Liver (tissue), 9 donors: Measurements from ENCODE around the gene PTPRN2. TPM values are rescaled to one million over a fixed set of nuclear protein-coding genes. Genes with fewer than 3 reads are reported as not detected.
"Not testable (repeated sequence)": the region's sequence is repeated elsewhere in the genome, so short reads cannot be mapped to it uniquely, and the experiment has no call there.

Experiments
- DNase-seq: peaks from one replicate; pipeline ENCODE4 v3.0.0-alpha.2; 2017; ENCODE audit warnings: low spot score
- H3K27ac ChIP-seq, 2 donors: one replicate each; pipeline ENCODE4 v1.7.0; 2013; ENCODE audit warnings: inconsistent platforms in 2 of 2, low read length in 2 of 2, control low read depth in 1 of 2, low read depth in 1 of 2, mild to moderate bottlenecking in 1 of 2
- H3K27me3 ChIP-seq, 4 donors: one replicate each; pipeline versions ENCODE4 v1.6.1 to v1.7.0; 2013; ENCODE audit warnings: low read length in 3 of 4, inconsistent platforms in 1 of 4, mild to moderate bottlenecking in 1 of 4, moderate library complexity in 1 of 4; ENCODE audit not compliant: control insufficient read depth in 4 of 4, insufficient read depth in 4 of 4
- H3K36me3 ChIP-seq, 4 donors: one replicate each; pipeline versions ENCODE4 v1.6.1 to v1.7.0; 2013; ENCODE audit warnings: low read length in 3 of 4, mild to moderate bottlenecking in 3 of 4, low read depth in 1 of 4, moderate library complexity in 1 of 4; ENCODE audit not compliant: control insufficient read depth in 4 of 4, insufficient read depth in 3 of 4
- H3K4me1 ChIP-seq, 4 donors: one replicate each; pipeline versions ENCODE4 v1.6.1 to v1.7.0; 2013; ENCODE audit warnings: low read length in 3 of 4, mild to moderate bottlenecking in 3 of 4, moderate library complexity in 1 of 4; ENCODE audit not compliant: control insufficient read depth in 4 of 4, insufficient read depth in 4 of 4
- H3K4me3 ChIP-seq, 3 donors: one replicate each; pipeline versions ENCODE4 v1.6.1 to v1.7.0; 2013; ENCODE audit warnings: low read length in 3 of 3, control low read depth in 1 of 3, low read depth in 1 of 3, mild to moderate bottlenecking in 1 of 3
- H3K9ac ChIP-seq, 2 donors: one replicate each; pipeline ENCODE4 v1.7.0; 2013; ENCODE audit warnings: low read length in 2 of 2, mild to moderate bottlenecking in 2 of 2, moderate library complexity in 2 of 2, control low read depth in 1 of 2, low read depth in 1 of 2
- H3K9me3 ChIP-seq, 4 donors: one replicate each; pipeline versions ENCODE4 v1.6.1 to v1.7.0; 2013; ENCODE audit warnings: low read length in 3 of 4; ENCODE audit not compliant: control insufficient read depth in 4 of 4
- EGR1 ChIP-seq, 2 donors: IDR thresholded peaks; 2 replicates each; pipeline ENCODE4 v1.6.1; 2016 to 2018; ENCODE audit warnings: antibody characterized with exemption in 2 of 2, low read depth in 2 of 2
- FOXA1 ChIP-seq: IDR thresholded peaks from 2 replicates; pipeline ENCODE4 v1.6.1; 2016; ENCODE audit warnings: antibody characterized with exemption
- GABPA ChIP-seq, 2 donors: IDR thresholded peaks in 1 of 2; conservative IDR thresholded peaks in 1 of 2; 2 replicates each; pipeline ENCODE4 v1.6.1; 2016; ENCODE audit warnings: antibody characterized with exemption in 2 of 2, mild to moderate bottlenecking in 1 of 2, moderate library complexity in 1 of 2
- HNF4A ChIP-seq, 2 donors: conservative IDR thresholded peaks; 2 replicates each; pipeline ENCODE4 v1.6.1; 2016; ENCODE audit warnings: antibody characterized with exemption in 2 of 2, mild to moderate bottlenecking in 2 of 2
- HNF4G ChIP-seq: IDR thresholded peaks from 2 replicates; pipeline ENCODE4 v1.6.1; 2016; ENCODE audit warnings: antibody characterized with exemption
- JUND ChIP-seq, 2 donors: IDR thresholded peaks; 2 replicates each; pipeline ENCODE4 v1.6.1; 2016; ENCODE audit warnings: antibody characterized with exemption in 2 of 2
- NR2F2 ChIP-seq: IDR thresholded peaks from 2 replicates; pipeline ENCODE4 v1.6.1; 2016; ENCODE audit warnings: antibody characterized with exemption
- RAD21 ChIP-seq, 2 donors: IDR thresholded peaks; 2 replicates each; pipeline ENCODE4 v1.6.1; 2016; ENCODE audit warnings: antibody characterized with exemption in 2 of 2, mild to moderate bottlenecking in 2 of 2
- SP1 ChIP-seq: IDR thresholded peaks from 2 replicates; pipeline ENCODE4 v1.6.1; 2018; ENCODE audit warnings: antibody characterized with exemption, mild to moderate bottlenecking
- TAF1 ChIP-seq: conservative IDR thresholded peaks from 2 replicates; pipeline ENCODE4 v1.6.1; 2016; ENCODE audit warnings: antibody characterized with exemption, mild to moderate bottlenecking
- YY1 ChIP-seq: IDR thresholded peaks from 2 replicates; pipeline ENCODE4 v1.6.1; 2016; ENCODE audit warnings: antibody characterized with exemption, mild to moderate bottlenecking
- WGBS: extraction: QIAGEN DNeasy Blood & Tissue Kit; methylation state at CpG from one replicate; pipeline ENCODE4 v1.1.7; 2013; 5-methylcytosine and 5-hydroxymethylcytosine counted together
- polyA plus RNA-seq, 2 donors: library from polyadenylated mRNA; stranded (reverse) in 1 of 2; unstranded in 1 of 2; fragments of 200-250 nt in 1 of 2; fragments of >200 nt in 1 of 2; fragmentation: Nextera tagmentation in 1 of 2; extraction: Ambion mirVana in 1 of 2; gene quantifications; one replicate each; pipeline versions ENCODE4 v1.2.1 to v1.2.3, GENCODE V29; 2013 to 2015
- total RNA-seq, 2 donors: library from RNA; depleted of rRNA; stranded (reverse); fragments of >200 nt; gene quantifications; one replicate each; pipeline ENCODE4 v1.2.3, GENCODE V29; 2014
- TF ChIP-seq, protein P1 (sequence below): IDR thresholded peaks from 2 replicates; pipeline ENCODE4 v1.6.1; 2016; ENCODE audit warnings: antibody characterized with exemption, mild to moderate bottlenecking
- TF ChIP-seq, protein P2 (sequence below): IDR thresholded peaks from 2 replicates; pipeline ENCODE4 v1.6.1; 2016; ENCODE audit warnings: antibody characterized with exemption
- TF ChIP-seq, protein P3 (sequence below): fragments of 150-350 bp; IDR thresholded peaks from 2 replicates; pipeline ENCODE4 v1.5.1; 2017; ENCODE audit warnings: improper control_type of control experiment, low read depth, low read length; ENCODE audit not compliant: missing input control
- TF ChIP-seq, protein P4 (sequence below): IDR thresholded peaks from 2 replicates; pipeline ENCODE4 v1.6.1; 2016; ENCODE audit warnings: antibody characterized with exemption
- TF ChIP-seq, protein P5 (sequence below): IDR thresholded peaks from 2 replicates; pipeline ENCODE4 v1.6.1; 2016; ENCODE audit warnings: antibody characterized with exemption
- donor health status: healthy.
- donor health status: healthy.
- donor health status: healthy.
- donor health status: healthy.
- donor health status: healthy.

The PTPRN2 gene
- total and polyA plus RNA-seq, 4 donors: 0.75 to 1.9 (median 1.1) TPM

DNA sequence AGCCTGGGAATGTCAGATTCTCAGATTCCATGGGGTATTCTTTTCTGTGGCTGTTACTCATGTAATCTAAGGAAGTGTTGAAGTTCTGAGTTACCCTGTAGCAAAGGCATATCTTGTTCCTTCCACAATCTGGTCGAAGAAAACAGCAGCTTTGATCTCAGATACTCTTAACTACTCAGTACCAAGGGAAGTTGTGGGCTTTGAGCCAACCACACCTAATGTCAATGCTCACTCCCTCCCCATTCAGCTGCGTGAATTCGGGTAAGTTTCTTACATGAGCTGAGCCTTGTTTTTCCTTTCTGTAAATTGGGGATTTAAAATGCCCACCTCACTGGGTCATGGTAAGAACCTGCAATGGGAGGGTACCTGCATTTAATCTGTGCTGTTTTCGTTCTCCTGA lies 52.5 kb downstream of the PTPRN2 start:
- Histone ChIP-seq H3K4me1 (no peaks in the 10 kb centered on the region), H3K9me3 (no peaks in the 10 kb centered on the region), H3K36me3 (no peaks in the 10 kb centered on the region), H3K9ac (no peak overlapping the region), H3K27ac (no peak overlapping the region), H3K4me3 (no peak overlapping the region), H3K27me3 (no peaks in the 10 kb centered on the region)
- TF ChIP-seq RAD21 (IDR thresholded peaks at IDR 0.05): no peak
- TF ChIP-seq, protein P1, sequence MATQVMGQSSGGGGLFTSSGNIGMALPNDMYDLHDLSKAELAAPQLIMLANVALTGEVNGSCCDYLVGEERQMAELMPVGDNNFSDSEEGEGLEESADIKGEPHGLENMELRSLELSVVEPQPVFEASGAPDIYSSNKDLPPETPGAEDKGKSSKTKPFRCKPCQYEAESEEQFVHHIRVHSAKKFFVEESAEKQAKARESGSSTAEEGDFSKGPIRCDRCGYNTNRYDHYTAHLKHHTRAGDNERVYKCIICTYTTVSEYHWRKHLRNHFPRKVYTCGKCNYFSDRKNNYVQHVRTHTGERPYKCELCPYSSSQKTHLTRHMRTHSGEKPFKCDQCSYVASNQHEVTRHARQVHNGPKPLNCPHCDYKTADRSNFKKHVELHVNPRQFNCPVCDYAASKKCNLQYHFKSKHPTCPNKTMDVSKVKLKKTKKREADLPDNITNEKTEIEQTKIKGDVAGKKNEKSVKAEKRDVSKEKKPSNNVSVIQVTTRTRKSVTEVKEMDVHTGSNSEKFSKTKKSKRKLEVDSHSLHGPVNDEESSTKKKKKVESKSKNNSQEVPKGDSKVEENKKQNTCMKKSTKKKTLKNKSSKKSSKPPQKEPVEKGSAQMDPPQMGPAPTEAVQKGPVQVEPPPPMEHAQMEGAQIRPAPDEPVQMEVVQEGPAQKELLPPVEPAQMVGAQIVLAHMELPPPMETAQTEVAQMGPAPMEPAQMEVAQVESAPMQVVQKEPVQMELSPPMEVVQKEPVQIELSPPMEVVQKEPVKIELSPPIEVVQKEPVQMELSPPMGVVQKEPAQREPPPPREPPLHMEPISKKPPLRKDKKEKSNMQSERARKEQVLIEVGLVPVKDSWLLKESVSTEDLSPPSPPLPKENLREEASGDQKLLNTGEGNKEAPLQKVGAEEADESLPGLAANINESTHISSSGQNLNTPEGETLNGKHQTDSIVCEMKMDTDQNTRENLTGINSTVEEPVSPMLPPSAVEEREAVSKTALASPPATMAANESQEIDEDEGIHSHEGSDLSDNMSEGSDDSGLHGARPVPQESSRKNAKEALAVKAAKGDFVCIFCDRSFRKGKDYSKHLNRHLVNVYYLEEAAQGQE: no peak
- TF ChIP-seq, protein P2, sequence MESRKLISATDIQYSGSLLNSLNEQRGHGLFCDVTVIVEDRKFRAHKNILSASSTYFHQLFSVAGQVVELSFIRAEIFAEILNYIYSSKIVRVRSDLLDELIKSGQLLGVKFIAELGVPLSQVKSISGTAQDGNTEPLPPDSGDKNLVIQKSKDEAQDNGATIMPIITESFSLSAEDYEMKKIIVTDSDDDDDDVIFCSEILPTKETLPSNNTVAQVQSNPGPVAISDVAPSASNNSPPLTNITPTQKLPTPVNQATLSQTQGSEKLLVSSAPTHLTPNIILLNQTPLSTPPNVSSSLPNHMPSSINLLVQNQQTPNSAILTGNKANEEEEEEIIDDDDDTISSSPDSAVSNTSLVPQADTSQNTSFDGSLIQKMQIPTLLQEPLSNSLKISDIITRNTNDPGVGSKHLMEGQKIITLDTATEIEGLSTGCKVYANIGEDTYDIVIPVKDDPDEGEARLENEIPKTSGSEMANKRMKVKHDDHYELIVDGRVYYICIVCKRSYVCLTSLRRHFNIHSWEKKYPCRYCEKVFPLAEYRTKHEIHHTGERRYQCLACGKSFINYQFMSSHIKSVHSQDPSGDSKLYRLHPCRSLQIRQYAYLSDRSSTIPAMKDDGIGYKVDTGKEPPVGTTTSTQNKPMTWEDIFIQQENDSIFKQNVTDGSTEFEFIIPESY: no peak
- WGBS: 76% methylated on average over 4 of the region's 4 CpGs
- DNase-seq: no peak

DNA sequence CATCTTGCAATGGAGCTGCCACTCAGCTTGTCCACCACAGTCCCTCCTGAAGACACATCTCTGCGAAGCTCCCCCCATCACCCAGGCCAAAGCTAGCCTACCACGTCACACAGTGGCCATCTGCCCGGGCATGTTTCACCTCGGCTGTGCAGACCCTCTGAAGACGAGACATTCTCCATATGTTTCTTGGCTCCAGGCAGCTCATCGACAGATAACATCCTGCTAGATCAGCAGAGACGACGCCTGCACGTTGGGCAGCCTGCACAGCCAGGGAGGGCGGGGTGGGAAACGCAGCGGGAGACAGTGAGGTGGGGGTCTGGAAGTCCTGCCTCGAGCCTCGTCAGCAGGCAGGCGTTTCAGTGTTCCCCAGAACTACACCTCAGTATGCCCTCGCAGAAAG lies 53.0 kb downstream of the PTPRN2 start:
- no peak for DNase-seq
- Histone ChIP-seq H3K4me1 (no peaks in the 10 kb centered on the region), H3K27ac (no peak overlapping the region), H3K4me3 (no peak overlapping the region), H3K9me3 (no peaks in the 10 kb centered on the region), H3K36me3 (no peaks in the 10 kb centered on the region), H3K27me3 (no peaks in the 10 kb centered on the region), H3K9ac (no peak overlapping the region)
- no peak for TF ChIP-seq GABPA (IDR thresholded peaks at IDR 0.05 in 1 of 2, conservative IDR thresholded peaks at IDR 0.05 in 1 of 2)
- no peak for TF ChIP-seq YY1
- TF ChIP-seq NR2F2: no peak
- no peak for TF ChIP-seq HNF4A (conservative IDR thresholded peaks at IDR 0.05)
- TF ChIP-seq, protein P2: no peak
- TF ChIP-seq TAF1: no peak
- no peak for TF ChIP-seq HNF4G
- TF ChIP-seq SP1: no peak
- TF ChIP-seq, protein P3, sequence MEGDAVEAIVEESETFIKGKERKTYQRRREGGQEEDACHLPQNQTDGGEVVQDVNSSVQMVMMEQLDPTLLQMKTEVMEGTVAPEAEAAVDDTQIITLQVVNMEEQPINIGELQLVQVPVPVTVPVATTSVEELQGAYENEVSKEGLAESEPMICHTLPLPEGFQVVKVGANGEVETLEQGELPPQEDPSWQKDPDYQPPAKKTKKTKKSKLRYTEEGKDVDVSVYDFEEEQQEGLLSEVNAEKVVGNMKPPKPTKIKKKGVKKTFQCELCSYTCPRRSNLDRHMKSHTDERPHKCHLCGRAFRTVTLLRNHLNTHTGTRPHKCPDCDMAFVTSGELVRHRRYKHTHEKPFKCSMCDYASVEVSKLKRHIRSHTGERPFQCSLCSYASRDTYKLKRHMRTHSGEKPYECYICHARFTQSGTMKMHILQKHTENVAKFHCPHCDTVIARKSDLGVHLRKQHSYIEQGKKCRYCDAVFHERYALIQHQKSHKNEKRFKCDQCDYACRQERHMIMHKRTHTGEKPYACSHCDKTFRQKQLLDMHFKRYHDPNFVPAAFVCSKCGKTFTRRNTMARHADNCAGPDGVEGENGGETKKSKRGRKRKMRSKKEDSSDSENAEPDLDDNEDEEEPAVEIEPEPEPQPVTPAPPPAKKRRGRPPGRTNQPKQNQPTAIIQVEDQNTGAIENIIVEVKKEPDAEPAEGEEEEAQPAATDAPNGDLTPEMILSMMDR: no peak
- no peak for TF ChIP-seq FOXA1
- TF ChIP-seq, protein P4, sequence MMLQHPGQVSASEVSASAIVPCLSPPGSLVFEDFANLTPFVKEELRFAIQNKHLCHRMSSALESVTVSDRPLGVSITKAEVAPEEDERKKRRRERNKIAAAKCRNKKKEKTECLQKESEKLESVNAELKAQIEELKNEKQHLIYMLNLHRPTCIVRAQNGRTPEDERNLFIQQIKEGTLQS: no peak
- TF ChIP-seq, protein P1: no peak
- TF ChIP-seq RAD21 (IDR thresholded peaks at IDR 0.05): no peak
- TF ChIP-seq JUND (IDR thresholded peaks at IDR 0.05): no peak
- TF ChIP-seq EGR1 (IDR thresholded peaks at IDR 0.05; ENCODE audit: low read depth in 2 of 2): no peak
- TF ChIP-seq, protein P5, sequence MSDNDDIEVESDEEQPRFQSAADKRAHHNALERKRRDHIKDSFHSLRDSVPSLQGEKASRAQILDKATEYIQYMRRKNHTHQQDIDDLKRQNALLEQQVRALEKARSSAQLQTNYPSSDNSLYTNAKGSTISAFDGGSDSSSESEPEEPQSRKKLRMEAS: no peak
- 72% methylated on average over 16 of the region's 16 CpGs for WGBS

DNA sequence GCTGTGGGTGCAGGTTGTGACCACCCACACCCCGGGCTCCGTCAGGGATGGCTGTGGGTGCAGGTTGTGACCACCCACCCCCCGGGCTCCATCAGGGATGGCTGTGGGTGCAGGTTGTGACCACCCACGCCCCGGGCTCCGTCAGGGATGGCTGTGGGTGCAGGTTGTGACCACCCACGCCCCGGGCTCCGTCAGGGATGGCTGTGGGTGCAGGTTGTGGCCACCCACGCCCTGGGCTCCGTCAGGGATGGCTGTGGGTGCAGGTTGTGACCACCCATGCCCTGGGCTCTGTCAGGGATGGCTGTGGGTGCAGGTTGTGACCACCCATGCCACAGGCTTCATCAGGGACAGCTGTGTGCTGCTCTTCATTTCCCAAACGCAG lies 53.5 kb downstream of the PTPRN2 start:
- not testable (repeated sequence) for H3K27ac ChIP-seq, H3K4me1 ChIP-seq

More for the DNA sequence above, 53.5 kb downstream of the PTPRN2 start:
- not testable (repeated sequence) for H3K9me3 ChIP-seq, DNase-seq, H3K27me3 ChIP-seq, H3K9ac ChIP-seq, H3K4me3 ChIP-seq, H3K36me3 ChIP-seq
- 81% methylated on average over 12 of the region's 12 CpGs for WGBS
